HepG2 (cell line): ENCODE results near the gene TNFRSF25. TPM values are rescaled to one million over a fixed set of nuclear protein-coding genes. Genes with fewer than 3 reads are reported as not detected.

Source experiments
- ARNT2 ChIP-seq: sonication (generic); formaldehyde crosslinking; IDR thresholded peaks from 2 replicates; pipeline ENCODE4 v1.8.0; 2022; ENCODE audit warnings: mild to moderate bottlenecking, low read depth, missing genetic modification reagents, moderate library complexity
- ARNTL ChIP-seq: sonication (generic); formaldehyde crosslinking; IDR thresholded peaks from 2 replicates; pipeline ENCODE4 v1.4.0; 2020; ENCODE audit warnings: mild to moderate bottlenecking, missing genetic modification reagents
- FOXO1 ChIP-seq: sonication (generic); formaldehyde crosslinking; IDR thresholded peaks from 2 replicates; pipeline ENCODE4 v1.4.0; 2020; ENCODE audit warnings: missing genetic modification reagents
- HDAC2 ChIP-seq: sonication (generic); formaldehyde crosslinking; IDR thresholded peaks from 2 replicates; pipeline ENCODE4 v1.4.0; 2020; ENCODE audit warnings: missing genetic modification reagents
- HNF4A ChIP-seq: sonication (generic); formaldehyde crosslinking; IDR thresholded peaks from 2 replicates; pipeline ENCODE4 v1.4.0; 2020; ENCODE audit warnings: missing genetic modification reagents
- HOXA3 ChIP-seq: sonication (generic); formaldehyde crosslinking; IDR thresholded peaks from 2 replicates; pipeline ENCODE4 v1.5.0; 2020; ENCODE audit warnings: missing genetic modification reagents
- MED1 ChIP-seq: sonication (generic); formaldehyde crosslinking; IDR thresholded peaks from 2 replicates; pipeline ENCODE4 v1.4.0; 2020; ENCODE audit warnings: missing genetic modification reagents
- MTA1 ChIP-seq: sonication (generic); formaldehyde crosslinking; IDR thresholded peaks from 2 replicates; pipeline ENCODE4 v1.4.0; 2020; ENCODE audit warnings: missing genetic modification reagents, mild to moderate bottlenecking, borderline replicate concordance
- MYC ChIP-seq: sonication (generic); formaldehyde crosslinking; IDR thresholded peaks from 2 replicates; pipeline ENCODE4 v1.9.0; 2021; ENCODE audit warnings: missing genetic modification reagents, borderline replicate concordance
- NR2C2 ChIP-seq: sonication (generic); formaldehyde crosslinking; IDR thresholded peaks from 2 replicates; pipeline ENCODE4 v1.4.0; 2020; ENCODE audit warnings: missing genetic modification reagents, mild to moderate bottlenecking, moderate library complexity, borderline replicate concordance
- NR2F6 ChIP-seq, 2 experiments: IDR thresholded peaks; 2 replicates each; pipeline ENCODE4 v1.6.1; 2016; ENCODE audit warnings: antibody characterized with exemption in 1 of 2, mild to moderate bottlenecking in 1 of 2
- SKI ChIP-seq: fragments of 450-650 bp; IDR thresholded peaks from one replicate; pipeline ENCODE4 v1.6.1; 2018; ENCODE audit warnings: mild to moderate bottlenecking; ENCODE audit not compliant: partially characterized antibody
- SOX5 ChIP-seq: IDR thresholded peaks from 2 replicates; pipeline ENCODE4 v1.6.1; 2016; ENCODE audit warnings: borderline replicate concordance
- SPEN ChIP-seq: sonication (generic); formaldehyde crosslinking; IDR thresholded peaks from 2 replicates; pipeline ENCODE4 v1.5.1; 2020; ENCODE audit warnings: low read depth, mild to moderate bottlenecking, missing genetic modification reagents
- YEATS4 ChIP-seq: sonication (generic); formaldehyde crosslinking; IDR thresholded peaks from 2 replicates; pipeline ENCODE4 v1.4.0; 2020; ENCODE audit warnings: missing genetic modification reagents, borderline replicate concordance
- ZFX ChIP-seq: sonication (generic); formaldehyde crosslinking; IDR thresholded peaks from 2 replicates; pipeline ENCODE4 v1.4.0; 2020; ENCODE audit warnings: mild to moderate bottlenecking, low read depth, missing genetic modification reagents, moderate library complexity
- ZFY ChIP-seq: sonication (generic); formaldehyde crosslinking; IDR thresholded peaks from 2 replicates; pipeline ENCODE4 v1.4.0; 2020; ENCODE audit warnings: missing genetic modification reagents
- polyA plus RNA-seq, 8 experiments: library from polyadenylated mRNA; depleted of rRNA in 3 of 8; stranded (reverse) in 7 of 8; unstranded in 1 of 8; fragments of >200 nt; fragmentation: Illumina TruSeq in 4 of 8; extraction: Trizol in 4 of 8; gene quantifications; 2 replicates each; pipeline versions ENCODE4 v1.2.1 to v1.2.3, GENCODE V29; 2011 to 2016; ENCODE audit warnings: low read depth in 4 of 8, missing spikeins in 1 of 8, mixed read lengths in 1 of 8; ENCODE audit not compliant: insufficient read depth in 1 of 8
- total RNA-seq, 5 experiments: library from RNA; depleted of rRNA; stranded (reverse); fragments of >200 nt; fragmentation: Illumina TruSeq; extraction: Trizol; gene quantifications; 2 replicates each; pipeline ENCODE4 v1.2.3, GENCODE V29; 2016; ENCODE audit warnings: low read depth in 1 of 5
- TF ChIP-seq, protein P1 (sequence below): sonication (generic); formaldehyde crosslinking; IDR thresholded peaks from 2 replicates; pipeline ENCODE4 v1.4.0; 2020; ENCODE audit warnings: mild to moderate bottlenecking, missing genetic modification reagents, borderline replicate concordance
- TF ChIP-seq, protein P2 (sequence below): sonication (generic); IDR thresholded peaks from 2 replicates; pipeline ENCODE4 v1.6.1; 2016; ENCODE audit warnings: low read depth, borderline replicate concordance
- TF ChIP-seq, protein P3 (sequence below): sonication (generic); formaldehyde crosslinking; IDR thresholded peaks from 2 replicates; pipeline ENCODE4 v1.4.0; 2020; ENCODE audit warnings: missing genetic modification reagents
- TF ChIP-seq, protein P4 (sequence below): IDR thresholded peaks from 2 replicates; pipeline ENCODE4 v1.6.1; 2016; ENCODE audit warnings: low read depth, control low read depth

Gene TNFRSF25
- total and polyA plus RNA-seq, 2 of the 13 experiments (the other 11 are each of a cell fraction or from before 2014, with no cell fraction given) = 1.4 to 1.5 TPM

DNA sequence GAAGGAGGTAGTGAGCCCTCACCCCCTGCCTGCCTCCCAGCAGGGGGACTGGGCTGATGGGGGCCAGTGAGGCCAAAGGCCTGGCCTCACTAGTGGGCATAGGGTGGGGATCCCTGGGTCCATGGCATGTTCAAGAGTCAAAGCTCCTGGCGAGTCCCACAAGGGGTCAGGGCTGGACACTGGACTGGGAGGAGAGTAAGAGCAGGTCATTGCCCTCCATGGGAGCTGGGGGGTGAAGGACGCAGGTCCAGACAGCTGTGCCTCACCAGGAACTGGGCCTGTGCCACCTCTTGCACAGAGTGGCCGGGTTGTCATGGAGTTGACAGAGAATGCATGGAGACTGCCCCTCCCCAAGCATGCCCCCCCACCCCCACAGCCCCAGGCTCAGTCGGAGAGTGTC is 20.0 kb downstream of the TNFRSF25 start (continued):
- TF ChIP-seq MYC (CRISPR knock-in tag) (peak; percentile 17; the same call in 1 of the 2 replicates), HNF4A (CRISPR knock-in tag) (peak; percentile 81), ZFY (CRISPR knock-in tag) (0 out of 2 replicates have a peak, but pooled peaks have one; percentile 14), ARNT2 (CRISPR knock-in tag) (0 out of 2 replicates have a peak, but pooled peaks have one; percentile 9), HOXA3 (CRISPR knock-in tag) (peak; percentile 45; the same call in 1 of the 2 replicates), ZFX (CRISPR knock-in tag) (peak; percentile 66), SOX5 (CRISPR knock-in tag) (peak; percentile 38; the same call in 1 of the 2 replicates), NR2C2 (CRISPR knock-in tag) (peak; percentile 57; the same call in 1 of the 2 replicates), YEATS4 (CRISPR knock-in tag) (0 out of 2 replicates have a peak, but pooled peaks have one; percentile 20), HDAC2 (CRISPR knock-in tag) (0 out of 2 replicates have a peak, but pooled peaks have one; percentile 27), NR2F6 (IDR thresholded peaks at IDR 0.05) (peak; percentile 63), NR2F6 (CRISPR knock-in tag; IDR thresholded peaks at IDR 0.05) (peak; percentile 86), MED1 (CRISPR knock-in tag) (peak; percentile 79), ARNTL (CRISPR knock-in tag) (peak; percentile 69), SKI (peak; percentile 81), FOXO1 (CRISPR knock-in tag) (0 out of 2 replicates have a peak, but pooled peaks have one; percentile 20), MTA1 (0 out of 2 replicates have a peak, but pooled peaks have one; percentile 22), SPEN (0 out of 2 replicates have a peak, but pooled peaks have one; percentile 41)
- TF ChIP-seq, protein P1, sequence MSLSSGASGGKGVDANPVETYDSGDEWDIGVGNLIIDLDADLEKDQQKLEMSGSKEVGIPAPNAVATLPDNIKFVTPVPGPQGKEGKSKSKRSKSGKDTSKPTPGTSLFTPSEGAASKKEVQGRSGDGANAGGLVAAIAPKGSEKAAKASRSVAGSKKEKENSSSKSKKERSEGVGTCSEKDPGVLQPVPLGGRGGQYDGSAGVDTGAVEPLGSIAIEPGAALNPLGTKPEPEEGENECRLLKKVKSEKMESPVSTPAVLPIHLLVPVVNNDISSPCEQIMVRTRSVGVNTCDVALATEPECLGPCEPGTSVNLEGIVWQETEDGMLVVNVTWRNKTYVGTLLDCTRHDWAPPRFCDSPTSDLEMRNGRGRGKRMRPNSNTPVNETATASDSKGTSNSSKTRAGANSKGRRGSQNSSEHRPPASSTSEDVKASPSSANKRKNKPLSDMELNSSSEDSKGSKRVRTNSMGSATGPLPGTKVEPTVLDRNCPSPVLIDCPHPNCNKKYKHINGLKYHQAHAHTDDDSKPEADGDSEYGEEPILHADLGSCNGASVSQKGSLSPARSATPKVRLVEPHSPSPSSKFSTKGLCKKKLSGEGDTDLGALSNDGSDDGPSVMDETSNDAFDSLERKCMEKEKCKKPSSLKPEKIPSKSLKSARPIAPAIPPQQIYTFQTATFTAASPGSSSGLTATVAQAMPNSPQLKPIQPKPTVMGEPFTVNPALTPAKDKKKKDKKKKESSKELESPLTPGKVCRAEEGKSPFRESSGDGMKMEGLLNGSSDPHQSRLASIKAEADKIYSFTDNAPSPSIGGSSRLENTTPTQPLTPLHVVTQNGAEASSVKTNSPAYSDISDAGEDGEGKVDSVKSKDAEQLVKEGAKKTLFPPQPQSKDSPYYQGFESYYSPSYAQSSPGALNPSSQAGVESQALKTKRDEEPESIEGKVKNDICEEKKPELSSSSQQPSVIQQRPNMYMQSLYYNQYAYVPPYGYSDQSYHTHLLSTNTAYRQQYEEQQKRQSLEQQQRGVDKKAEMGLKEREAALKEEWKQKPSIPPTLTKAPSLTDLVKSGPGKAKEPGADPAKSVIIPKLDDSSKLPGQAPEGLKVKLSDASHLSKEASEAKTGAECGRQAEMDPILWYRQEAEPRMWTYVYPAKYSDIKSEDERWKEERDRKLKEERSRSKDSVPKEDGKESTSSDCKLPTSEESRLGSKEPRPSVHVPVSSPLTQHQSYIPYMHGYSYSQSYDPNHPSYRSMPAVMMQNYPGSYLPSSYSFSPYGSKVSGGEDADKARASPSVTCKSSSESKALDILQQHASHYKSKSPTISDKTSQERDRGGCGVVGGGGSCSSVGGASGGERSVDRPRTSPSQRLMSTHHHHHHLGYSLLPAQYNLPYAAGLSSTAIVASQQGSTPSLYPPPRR (CRISPR knock-in tag) = 0 out of 2 replicates have a peak, but pooled peaks have one; percentile 12
- TF ChIP-seq, protein P2, sequence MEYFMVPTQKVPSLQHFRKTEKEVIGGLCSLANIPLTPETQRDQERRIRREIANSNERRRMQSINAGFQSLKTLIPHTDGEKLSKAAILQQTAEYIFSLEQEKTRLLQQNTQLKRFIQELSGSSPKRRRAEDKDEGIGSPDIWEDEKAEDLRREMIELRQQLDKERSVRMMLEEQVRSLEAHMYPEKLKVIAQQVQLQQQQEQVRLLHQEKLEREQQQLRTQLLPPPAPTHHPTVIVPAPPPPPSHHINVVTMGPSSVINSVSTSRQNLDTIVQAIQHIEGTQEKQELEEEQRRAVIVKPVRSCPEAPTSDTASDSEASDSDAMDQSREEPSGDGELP = peak; percentile 79; the same call in 1 of the 2 replicates
- TF ChIP-seq, protein P3, sequence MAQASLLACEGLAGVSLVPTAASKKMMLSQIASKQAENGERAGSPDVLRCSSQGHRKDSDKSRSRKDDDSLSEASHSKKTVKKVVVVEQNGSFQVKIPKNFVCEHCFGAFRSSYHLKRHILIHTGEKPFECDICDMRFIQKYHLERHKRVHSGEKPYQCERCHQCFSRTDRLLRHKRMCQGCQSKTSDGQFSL (CRISPR knock-in tag) = peak; percentile 87; the same call in 1 of the 2 replicates
- TF ChIP-seq, protein P4, sequence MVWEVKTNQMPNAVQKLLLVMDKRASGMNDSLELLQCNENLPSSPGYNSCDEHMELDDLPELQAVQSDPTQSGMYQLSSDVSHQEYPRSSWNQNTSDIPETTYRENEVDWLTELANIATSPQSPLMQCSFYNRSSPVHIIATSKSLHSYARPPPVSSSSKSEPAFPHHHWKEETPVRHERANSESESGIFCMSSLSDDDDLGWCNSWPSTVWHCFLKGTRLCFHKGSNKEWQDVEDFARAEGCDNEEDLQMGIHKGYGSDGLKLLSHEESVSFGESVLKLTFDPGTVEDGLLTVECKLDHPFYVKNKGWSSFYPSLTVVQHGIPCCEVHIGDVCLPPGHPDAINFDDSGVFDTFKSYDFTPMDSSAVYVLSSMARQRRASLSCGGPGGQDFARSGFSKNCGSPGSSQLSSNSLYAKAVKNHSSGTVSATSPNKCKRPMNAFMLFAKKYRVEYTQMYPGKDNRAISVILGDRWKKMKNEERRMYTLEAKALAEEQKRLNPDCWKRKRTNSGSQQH = peak; percentile 69; the same call in 1 of the 2 replicates
